GM23338 (cell line): Measurements from ENCODE around the gene PRMT5. TPM values are rescaled to one million over a fixed set of nuclear protein-coding genes. Genes with fewer than 3 reads are reported as not detected.

Experiments used
- ATAC-seq: fragments of 200-7000 bp; cut with Tn5 transposase; 3 replicates; pipeline ENCODE4 v1.9.1; 2020
- DNase-seq: peaks from one replicate; pipeline ENCODE4 v3.0.0-alpha.2; 2015; ENCODE audit warnings: low spot score
- H2AFZ ChIP-seq: fragments of 200-600 bp; sonication (generic); 2 replicates; pipeline ENCODE4 v1.8.0; 2016; ENCODE audit warnings: antibody characterized with exemption, mild to moderate bottlenecking, moderate library complexity
- H3F3A ChIP-seq: fragments of 200-600 bp; sonication (generic); replicated peaks from 2 replicates; pipeline ENCODE4 v1.8.0; 2017; ENCODE audit warnings: antibody characterized with exemption, mixed run types, low read depth
- H3K27ac ChIP-seq: fragments of 200-600 bp; sonication (generic); 2 replicates; pipeline ENCODE4 v1.6.1; 2016; ENCODE audit warnings: low read depth
- H3K27me3 ChIP-seq: fragments of 200-600 bp; sonication (generic); 2 replicates; pipeline ENCODE4 v1.8.0; 2016; ENCODE audit warnings: mild to moderate bottlenecking, mixed run types, moderate library complexity; ENCODE audit not compliant: insufficient read depth
- H3K36me3 ChIP-seq: fragments of 200-600 bp; sonication (generic); 2 replicates; pipeline ENCODE4 v1.8.0; 2016; ENCODE audit warnings: mild to moderate bottlenecking; ENCODE audit not compliant: insufficient read depth
- H3K4me1 ChIP-seq: fragments of 200-600 bp; sonication (generic); 2 replicates; pipeline ENCODE4 v1.8.0; 2016; ENCODE audit warnings: mild to moderate bottlenecking, moderate library complexity; ENCODE audit not compliant: insufficient read depth
- H3K4me2 ChIP-seq: fragments of 200-600 bp; sonication (generic); 2 replicates; pipeline ENCODE4 v1.7.1; 2017; ENCODE audit warnings: mixed run types
- H3K4me3 ChIP-seq: fragments of 200-600 bp; sonication (generic); 2 replicates; pipeline ENCODE4 v1.6.1; 2016; ENCODE audit warnings: mixed run types
- H3K79me2 ChIP-seq: fragments of 200-600 bp; sonication (generic); replicated peaks from 2 replicates; pipeline ENCODE4 v1.8.0; 2017; ENCODE audit warnings: mild to moderate bottlenecking; ENCODE audit not compliant: insufficient read depth
- H3K9me2 ChIP-seq: fragments of 200-600 bp; sonication (generic); 2 replicates; pipeline ENCODE4 v1.8.0; 2017; ENCODE audit not compliant: insufficient read depth
- H4K20me1 ChIP-seq: fragments of 200-600 bp; sonication (generic); replicated peaks from 2 replicates; pipeline ENCODE4 v1.8.0; 2017; ENCODE audit warnings: mild to moderate bottlenecking; ENCODE audit not compliant: insufficient read depth
- H3K27ac Mint-ChIP-seq: 2 replicates; pipeline ENCODE4 v1.8.0; 2020; ENCODE audit warnings: inconsistent platforms, mild to moderate bottlenecking, moderate library complexity, mixed read lengths
- H3K27me3 Mint-ChIP-seq: 3 replicates; pipeline ENCODE4 v1.8.0; 2022; ENCODE audit warnings: low read depth, mild to moderate bottlenecking, moderate library complexity, mixed read lengths, inconsistent platforms; ENCODE audit not compliant: insufficient read depth, poor library complexity
- H3K36me3 Mint-ChIP-seq: 3 replicates; pipeline ENCODE4 v1.8.0; 2021; ENCODE audit warnings: low read depth, mild to moderate bottlenecking, inconsistent platforms, moderate library complexity, mixed read lengths
- H3K4me1 Mint-ChIP-seq: 3 replicates; pipeline ENCODE4 v1.8.0; 2020; ENCODE audit warnings: mild to moderate bottlenecking, inconsistent platforms, mixed read lengths
- H3K4me3 Mint-ChIP-seq: 3 replicates; pipeline ENCODE4 v1.8.0; 2021; ENCODE audit warnings: moderate library complexity, mild to moderate bottlenecking, inconsistent platforms, mixed read lengths
- H3K9me3 Mint-ChIP-seq: 3 replicates; pipeline ENCODE4 v1.8.0; 2020; ENCODE audit warnings: moderate library complexity, mild to moderate bottlenecking, inconsistent platforms, mixed read lengths
- CREB1 ChIP-seq: fragments of 250-450 bp; sonication (Bioruptor Pico); IDR thresholded peaks from 2 replicates; pipeline ENCODE4 v1.5.0; 2020; ENCODE audit warnings: low read depth, mild to moderate bottlenecking, moderate library complexity
- EZH2 ChIP-seq: fragments of 200-600 bp; sonication (generic); IDR thresholded peaks from one replicate; pipeline ENCODE4 v1.8.0; 2017; ENCODE audit warnings: antibody characterized with exemption, mild to moderate bottlenecking, low read depth; ENCODE audit not compliant: unreplicated experiment
- EZH2phosphoT487 ChIP-seq: fragments of 200-600 bp; sonication (generic); IDR thresholded peaks from one replicate; pipeline ENCODE4 v1.8.1; 2018; ENCODE audit warnings: antibody characterized with exemption; ENCODE audit not compliant: unreplicated experiment
- JUNB ChIP-seq: IDR thresholded peaks from one replicate; pipeline ENCODE4 v1.6.1; 2016; ENCODE audit warnings: antibody characterized with exemption; ENCODE audit not compliant: unreplicated experiment
- NANOG ChIP-seq: IDR thresholded peaks from 2 replicates; pipeline ENCODE4 v1.6.1; 2016; ENCODE audit warnings: antibody characterized with exemption, borderline replicate concordance
- POLR2AphosphoS5 ChIP-seq: IDR thresholded peaks from 2 replicates; pipeline ENCODE4 v1.6.1; 2016; ENCODE audit warnings: antibody characterized with exemption, low read depth
- STAT1 ChIP-seq: IDR thresholded peaks from one replicate; pipeline ENCODE4 v1.6.1; 2016; ENCODE audit warnings: antibody characterized with exemption; ENCODE audit not compliant: unreplicated experiment
- ZNF114 ChIP-seq: fragments of 250-450 bp; sonication (Bioruptor Pico); IDR thresholded peaks from 2 replicates; pipeline ENCODE4 v1.5.0; 2020; ENCODE audit warnings: mild to moderate bottlenecking, moderate library complexity
- ZNF331 ChIP-seq: fragments of 250-450 bp; sonication (Bioruptor Pico); IDR thresholded peaks from 2 replicates; pipeline ENCODE4 v1.5.0; 2020; ENCODE audit warnings: low read depth, mild to moderate bottlenecking, moderate library complexity
- polyA plus RNA-seq: library from polyadenylated mRNA; unstranded; fragments of >200 nt; fragmentation: Nextera tagmentation; extraction: Ambion mirVana; gene quantifications from 2 replicates; pipeline ENCODE4 v1.2.1, GENCODE V29; 2016
- total RNA-seq: library from RNA; depleted of rRNA; stranded (reverse); fragments of >200 nt; shearing (Covaris generic); gene quantifications from 2 replicates; pipeline ENCODE4 v1.2.3, GENCODE V29; 2014
- TF ChIP-seq, protein P1 (sequence below): IDR thresholded peaks from one replicate; pipeline ENCODE4 v1.6.1; 2018; ENCODE audit warnings: antibody characterized with exemption; ENCODE audit not compliant: unreplicated experiment
- TF ChIP-seq, protein P2 (sequence below): fragments of 250-450 bp; sonication (Bioruptor Pico); IDR thresholded peaks from 2 replicates; pipeline ENCODE4 v1.5.0; 2020; ENCODE audit warnings: mild to moderate bottlenecking, moderate library complexity

The PRMT5 gene
- total and polyA plus RNA-seq, 2 experiments from 2014 or later: 68.8 to 124 TPM

DNA sequence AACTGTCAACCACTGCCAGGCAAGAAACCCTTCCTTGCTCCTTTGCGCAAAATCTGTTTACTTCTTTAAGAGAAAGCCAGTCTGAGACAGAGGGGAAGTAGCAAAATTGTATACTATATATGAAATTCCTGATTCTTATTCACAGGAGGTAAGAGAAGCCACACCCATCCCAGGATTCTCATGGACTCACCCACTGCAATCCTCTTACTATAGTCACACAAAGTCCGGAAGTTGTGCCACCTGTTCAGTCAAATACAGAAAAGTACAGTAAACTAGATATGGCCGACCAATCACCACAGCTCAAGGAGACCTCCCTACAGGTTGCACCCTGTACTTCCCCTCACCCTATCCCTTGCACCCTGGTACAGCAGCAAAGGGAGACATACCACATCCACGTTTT, 2.9 kb downstream of the PRMT5 start (continued):
- TF ChIP-seq EZH2phosphoT487 (no peak), POLR2AphosphoS5 (no peak), JUNB (no peak), NANOG (no peak), CREB1 (no peak)

- DNase-seq: no peak
- Histone ChIP-seq H4K20me1 (peaks cover 3% of the 10 kb centered on the region; the same call in 1 of the 2 replicates), H3K4me1 (peaks cover 7% of the 10 kb centered on the region), H3K36me3 (peaks cover 56% of the 10 kb centered on the region), H2AFZ (no peak overlapping the region), H3K79me2 (peaks cover 23% of the 10 kb centered on the region), H3K9me2 (no peaks in the 10 kb centered on the region), H3K27ac (no peak overlapping the region), H3K4me3 (no peak overlapping the region), H3K4me2 (no peak overlapping the region), H3F3A (peaks cover 17% of the 10 kb centered on the region), H3K27me3 (no peaks in the 10 kb centered on the region)
- H3K27ac Mint-ChIP-seq: no peak overlapping the region
- peaks cover 68% of the 10 kb centered on the region for H3K36me3 Mint-ChIP-seq
- no peak for ATAC-seq
- no peak overlapping the region for H3K4me3 Mint-ChIP-seq
- H3K9me3 Mint-ChIP-seq: no peaks in the 10 kb centered on the region
- no peak for TF ChIP-seq CREB1
- TF ChIP-seq JUNB: no peak
- TF ChIP-seq ZNF114 (CRISPR knock-in tag): no peak
- TF ChIP-seq POLR2AphosphoS5: no peak
- no peak for TF ChIP-seq ZNF331 (CRISPR knock-in tag)
- TF ChIP-seq STAT1: no peak
- H3K4me1 Mint-ChIP-seq: peaks cover 6% of the 10 kb centered on the region; the same call in 2 of the 3 replicates
- peaks cover 2% of the 10 kb centered on the region for H3K27me3 Mint-ChIP-seq
Observed at GRCh38 chr14:22925513-22925912, 3.7 kb downstream of the PRMT5 start.

DNA sequence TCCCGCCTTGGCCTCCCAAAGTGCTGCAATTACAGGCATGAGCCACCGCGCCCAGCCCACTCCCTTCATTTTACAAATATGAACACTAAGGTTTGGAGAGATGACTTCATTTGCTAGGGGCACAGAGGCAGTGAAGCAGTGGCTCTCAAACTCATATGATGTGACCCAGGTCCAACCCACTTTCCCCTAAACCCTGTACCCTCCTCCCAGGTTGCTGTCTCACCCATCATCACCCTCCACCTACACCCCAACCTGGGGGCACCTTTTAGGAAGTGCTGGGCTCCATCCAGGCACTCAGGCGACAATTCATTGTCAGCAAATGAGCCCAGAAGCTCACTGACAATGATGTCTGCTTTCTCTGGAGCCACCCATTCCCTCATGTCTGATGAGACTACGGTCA, 5.4 kb downstream of the PRMT5 start:
- H3K9me3 Mint-ChIP-seq: no peaks in the 10 kb centered on the region; the same call in 2 of the 3 replicates
- Histone ChIP-seq H3K4me1 (peaks cover 15% of the 10 kb centered on the region), H3F3A (peaks cover 22% of the 10 kb centered on the region), H3K36me3 (peaks cover 63% of the 10 kb centered on the region), H3K27ac (no peak overlapping the region), H3K4me3 (no peak overlapping the region), H2AFZ (no peak overlapping the region), H3K27me3 (no peaks in the 10 kb centered on the region), H3K79me2 (peaks cover 21% of the 10 kb centered on the region), H3K4me2 (no peak overlapping the region), H3K9me2 (no peaks in the 10 kb centered on the region), H4K20me1 (peaks cover 3% of the 10 kb centered on the region; the same call in 1 of the 2 replicates)
- H3K27ac Mint-ChIP-seq: no peak overlapping the region
- H3K27me3 Mint-ChIP-seq: peaks cover 7% of the 10 kb centered on the region
- peaks cover 75% of the 10 kb centered on the region for H3K36me3 Mint-ChIP-seq
- no peak for DNase-seq
- ATAC-seq: no peak
- H3K4me1 Mint-ChIP-seq: peaks cover 12% of the 10 kb centered on the region; the same call in 2 of the 3 replicates
- no peak overlapping the region for H3K4me3 Mint-ChIP-seq
- no peak for TF ChIP-seq EZH2
- TF ChIP-seq EZH2phosphoT487: no peak
- TF ChIP-seq, protein P1, sequence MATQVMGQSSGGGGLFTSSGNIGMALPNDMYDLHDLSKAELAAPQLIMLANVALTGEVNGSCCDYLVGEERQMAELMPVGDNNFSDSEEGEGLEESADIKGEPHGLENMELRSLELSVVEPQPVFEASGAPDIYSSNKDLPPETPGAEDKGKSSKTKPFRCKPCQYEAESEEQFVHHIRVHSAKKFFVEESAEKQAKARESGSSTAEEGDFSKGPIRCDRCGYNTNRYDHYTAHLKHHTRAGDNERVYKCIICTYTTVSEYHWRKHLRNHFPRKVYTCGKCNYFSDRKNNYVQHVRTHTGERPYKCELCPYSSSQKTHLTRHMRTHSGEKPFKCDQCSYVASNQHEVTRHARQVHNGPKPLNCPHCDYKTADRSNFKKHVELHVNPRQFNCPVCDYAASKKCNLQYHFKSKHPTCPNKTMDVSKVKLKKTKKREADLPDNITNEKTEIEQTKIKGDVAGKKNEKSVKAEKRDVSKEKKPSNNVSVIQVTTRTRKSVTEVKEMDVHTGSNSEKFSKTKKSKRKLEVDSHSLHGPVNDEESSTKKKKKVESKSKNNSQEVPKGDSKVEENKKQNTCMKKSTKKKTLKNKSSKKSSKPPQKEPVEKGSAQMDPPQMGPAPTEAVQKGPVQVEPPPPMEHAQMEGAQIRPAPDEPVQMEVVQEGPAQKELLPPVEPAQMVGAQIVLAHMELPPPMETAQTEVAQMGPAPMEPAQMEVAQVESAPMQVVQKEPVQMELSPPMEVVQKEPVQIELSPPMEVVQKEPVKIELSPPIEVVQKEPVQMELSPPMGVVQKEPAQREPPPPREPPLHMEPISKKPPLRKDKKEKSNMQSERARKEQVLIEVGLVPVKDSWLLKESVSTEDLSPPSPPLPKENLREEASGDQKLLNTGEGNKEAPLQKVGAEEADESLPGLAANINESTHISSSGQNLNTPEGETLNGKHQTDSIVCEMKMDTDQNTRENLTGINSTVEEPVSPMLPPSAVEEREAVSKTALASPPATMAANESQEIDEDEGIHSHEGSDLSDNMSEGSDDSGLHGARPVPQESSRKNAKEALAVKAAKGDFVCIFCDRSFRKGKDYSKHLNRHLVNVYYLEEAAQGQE: no peak
- TF ChIP-seq ZNF331 (CRISPR knock-in tag): no peak
- no peak for TF ChIP-seq NANOG
- TF ChIP-seq, protein P2, sequence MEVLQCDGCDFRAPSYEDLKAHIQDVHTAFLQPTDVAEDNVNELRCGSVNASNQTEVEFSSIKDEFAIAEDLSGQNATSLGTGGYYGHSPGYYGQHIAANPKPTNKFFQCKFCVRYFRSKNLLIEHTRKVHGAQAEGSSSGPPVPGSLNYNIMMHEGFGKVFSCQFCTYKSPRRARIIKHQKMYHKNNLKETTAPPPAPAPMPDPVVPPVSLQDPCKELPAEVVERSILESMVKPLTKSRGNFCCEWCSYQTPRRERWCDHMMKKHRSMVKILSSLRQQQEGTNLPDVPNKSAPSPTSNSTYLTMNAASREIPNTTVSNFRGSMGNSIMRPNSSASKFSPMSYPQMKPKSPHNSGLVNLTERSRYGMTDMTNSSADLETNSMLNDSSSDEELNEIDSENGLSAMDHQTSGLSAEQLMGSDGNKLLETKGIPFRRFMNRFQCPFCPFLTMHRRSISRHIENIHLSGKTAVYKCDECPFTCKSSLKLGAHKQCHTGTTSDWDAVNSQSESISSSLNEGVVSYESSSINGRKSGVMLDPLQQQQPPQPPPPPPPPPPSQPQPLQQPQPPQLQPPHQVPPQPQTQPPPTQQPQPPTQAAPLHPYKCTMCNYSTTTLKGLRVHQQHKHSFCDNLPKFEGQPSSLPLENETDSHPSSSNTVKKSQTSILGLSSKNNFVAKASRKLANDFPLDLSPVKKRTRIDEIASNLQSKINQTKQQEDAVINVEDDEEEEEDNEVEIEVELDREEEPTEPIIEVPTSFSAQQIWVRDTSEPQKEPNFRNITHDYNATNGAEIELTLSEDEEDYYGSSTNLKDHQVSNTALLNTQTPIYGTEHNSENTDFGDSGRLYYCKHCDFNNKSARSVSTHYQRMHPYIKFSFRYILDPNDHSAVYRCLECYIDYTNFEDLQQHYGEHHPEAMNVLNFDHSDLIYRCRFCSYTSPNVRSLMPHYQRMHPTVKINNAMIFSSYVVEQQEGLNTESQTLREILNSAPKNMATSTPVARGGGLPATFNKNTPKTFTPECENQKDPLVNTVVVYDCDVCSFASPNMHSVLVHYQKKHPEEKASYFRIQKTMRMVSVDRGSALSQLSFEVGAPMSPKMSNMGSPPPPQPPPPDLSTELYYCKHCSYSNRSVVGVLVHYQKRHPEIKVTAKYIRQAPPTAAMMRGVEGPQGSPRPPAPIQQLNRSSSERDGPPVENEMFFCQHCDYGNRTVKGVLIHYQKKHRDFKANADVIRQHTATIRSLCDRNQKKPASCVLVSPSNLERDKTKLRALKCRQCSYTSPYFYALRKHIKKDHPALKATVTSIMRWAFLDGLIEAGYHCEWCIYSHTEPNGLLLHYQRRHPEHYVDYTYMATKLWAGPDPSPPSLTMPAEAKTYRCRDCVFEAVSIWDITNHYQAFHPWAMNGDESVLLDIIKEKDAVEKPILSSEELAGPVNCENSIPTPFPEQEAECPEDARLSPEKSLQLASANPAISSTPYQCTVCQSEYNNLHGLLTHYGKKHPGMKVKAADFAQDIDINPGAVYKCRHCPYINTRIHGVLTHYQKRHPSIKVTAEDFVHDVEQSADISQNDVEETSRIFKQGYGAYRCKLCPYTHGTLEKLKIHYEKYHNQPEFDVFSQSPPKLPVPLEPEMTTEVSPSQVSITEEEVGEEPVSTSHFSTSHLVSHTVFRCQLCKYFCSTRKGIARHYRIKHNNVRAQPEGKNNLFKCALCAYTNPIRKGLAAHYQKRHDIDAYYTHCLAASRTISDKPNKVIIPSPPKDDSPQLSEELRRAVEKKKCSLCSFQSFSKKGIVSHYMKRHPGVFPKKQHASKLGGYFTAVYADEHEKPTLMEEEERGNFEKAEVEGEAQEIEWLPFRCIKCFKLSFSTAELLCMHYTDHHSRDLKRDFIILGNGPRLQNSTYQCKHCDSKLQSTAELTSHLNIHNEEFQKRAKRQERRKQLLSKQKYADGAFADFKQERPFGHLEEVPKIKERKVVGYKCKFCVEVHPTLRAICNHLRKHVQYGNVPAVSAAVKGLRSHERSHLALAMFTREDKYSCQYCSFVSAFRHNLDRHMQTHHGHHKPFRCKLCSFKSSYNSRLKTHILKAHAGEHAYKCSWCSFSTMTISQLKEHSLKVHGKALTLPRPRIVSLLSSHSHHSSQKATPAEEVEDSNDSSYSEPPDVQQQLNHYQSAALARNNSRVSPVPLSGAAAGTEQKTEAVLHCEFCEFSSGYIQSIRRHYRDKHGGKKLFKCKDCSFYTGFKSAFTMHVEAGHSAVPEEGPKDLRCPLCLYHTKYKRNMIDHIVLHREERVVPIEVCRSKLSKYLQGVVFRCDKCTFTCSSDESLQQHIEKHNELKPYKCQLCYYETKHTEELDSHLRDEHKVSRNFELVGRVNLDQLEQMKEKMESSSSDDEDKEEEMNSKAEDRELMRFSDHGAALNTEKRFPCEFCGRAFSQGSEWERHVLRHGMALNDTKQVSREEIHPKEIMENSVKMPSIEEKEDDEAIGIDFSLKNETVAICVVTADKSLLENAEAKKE (CRISPR knock-in tag): no peak
